Bronchial epithelial cell (primary cell): ENCODE results near the gene KHDC4. TPM values are rescaled to one million over a fixed set of nuclear protein-coding genes. Genes with fewer than 3 reads are reported as not detected.

Experiments
- DNase-seq: peaks from one replicate; pipeline ENCODE4 v3.0.0-alpha.2; 2010; ENCODE audit warnings: low read depth
- FAIRE-seq: peaks from 2 replicates; lab custom pipeline; 2011; peaks lifted over from hg19 to GRCh38; lab: Jason Lieb, UNC
- H3K27me3 ChIP-seq: 2 replicates; pipeline ENCODE4 v1.5.1; 2011; ENCODE audit warnings: low read length; ENCODE audit not compliant: control insufficient read depth, insufficient read depth
- H3K36me3 ChIP-seq: 2 replicates; pipeline ENCODE4 v1.5.1; 2011; ENCODE audit warnings: low read length; ENCODE audit not compliant: control insufficient read depth, insufficient read depth
- H3K4me3 ChIP-seq: 2 replicates; pipeline ENCODE4 v1.5.1; 2011; ENCODE audit warnings: mild to moderate bottlenecking, low read depth, low read length, control low read depth
- CTCF ChIP-seq: IDR thresholded peaks from 2 replicates; pipeline ENCODE4 v1.5.1; 2011; ENCODE audit warnings: mild to moderate bottlenecking, moderate library complexity, low read length, control low read depth, inconsistent platforms; ENCODE audit not compliant: insufficient read depth, severe bottlenecking
- total RNA-seq: library from RNA; depleted of rRNA; stranded (reverse); fragments of >200 nt; gene quantifications from 2 replicates; pipeline ENCODE4 v1.2.1, GENCODE V29; 2014

The KHDC4 gene
- total RNA-seq, 1 donor from 2014 or later = 20.3 TPM

- H3K27me3 ChIP-seq = no peaks in the 10 kb centered on the region
- DNase-seq (no peak), FAIRE-seq (no peak)
- no peak for TF ChIP-seq CTCF
- H3K4me3 ChIP-seq = no peak overlapping the region
- H3K36me3 ChIP-seq = peaks cover 54% of the 10 kb centered on the region
Observed at GRCh38 chr1:155964193-155964592, 30.0 kb upstream of the KHDC4 start.

- no peak overlapping the region for H3K4me3 ChIP-seq
- no peak for FAIRE-seq
- no peaks in the 10 kb centered on the region for H3K27me3 ChIP-seq
- DNase-seq = peak; percentile 34
- H3K36me3 ChIP-seq = peaks cover 51% of the 10 kb centered on the region
- TF ChIP-seq CTCF = no peak
Observed at GRCh38 chr1:155962599-155963211, 28.5 kb upstream of the KHDC4 start.

GRCh38 chr1:155961937-155962336, 27.7 kb upstream of the KHDC4 start:
- peak; percentile 41 for TF ChIP-seq CTCF
- no peak overlapping the region for H3K4me3 ChIP-seq
- peak; percentile 32 for FAIRE-seq
- DNase-seq = peak; percentile 100
- no peaks in the 10 kb centered on the region for H3K27me3 ChIP-seq
- H3K36me3 ChIP-seq = peaks cover 50% of the 10 kb centered on the region

GRCh38 chr1:155960081-155960745, 26.0 kb upstream of the KHDC4 start:
- TF ChIP-seq CTCF = no peak
- no peaks in the 10 kb centered on the region for H3K27me3 ChIP-seq
- H3K4me3 ChIP-seq = no peak overlapping the region
- DNase-seq = no peak
- peaks cover 39% of the 10 kb centered on the region for H3K36me3 ChIP-seq
- no peak for FAIRE-seq

GRCh38 chr1:155957411-155957915, 23.2 kb upstream of the KHDC4 start:
- TF ChIP-seq CTCF = no peak
- DNase-seq (no peak), FAIRE-seq (no peak)
- Histone ChIP-seq H3K27me3 (no peaks in the 10 kb centered on the region), H3K36me3 (peaks cover 41% of the 10 kb centered on the region), H3K4me3 (no peak overlapping the region)
